Trophoblast cell (in vitro differentiated cells and primary cell): ENCODE measurements around the gene DNASE1L2.

Source experiments
- DNase-seq, 2 donors: peaks; one replicate each; pipeline ENCODE4 v3.0.0-alpha.2; 2016
- H2AFZ ChIP-seq: 2 replicates; pipeline ENCODE4 v1.6.1; 2013; ENCODE audit warnings: low read length, moderate library complexity, mild to moderate bottlenecking; ENCODE audit not compliant: insufficient read depth, poor library complexity
- H2AK5ac ChIP-seq: 2 replicates; pipeline ENCODE4 v1.6.1; 2013; ENCODE audit warnings: mild to moderate bottlenecking, low read length
- H2BK120ac ChIP-seq: 2 replicates; pipeline ENCODE4 v1.6.1; 2013; ENCODE audit warnings: low read length, mild to moderate bottlenecking, moderate library complexity; ENCODE audit not compliant: insufficient read depth, poor library complexity
- H2BK12ac ChIP-seq: 2 replicates; pipeline ENCODE4 v1.6.1; 2013; ENCODE audit warnings: mild to moderate bottlenecking, low read length, moderate library complexity
- H2BK5ac ChIP-seq: 2 replicates; pipeline ENCODE4 v1.6.1; 2013; ENCODE audit warnings: low read length, low read depth, moderate library complexity, mild to moderate bottlenecking; ENCODE audit not compliant: poor library complexity
- H3K14ac ChIP-seq: 2 replicates; pipeline ENCODE4 v1.6.1; 2013; ENCODE audit warnings: mild to moderate bottlenecking, low read length
- H3K18ac ChIP-seq: 2 replicates; pipeline ENCODE4 v1.6.1; 2013; ENCODE audit warnings: mild to moderate bottlenecking, low read length
- H3K23ac ChIP-seq: 2 replicates; pipeline ENCODE4 v1.6.1; 2013; ENCODE audit warnings: low read length
- H3K27ac ChIP-seq: 2 replicates; pipeline ENCODE4 v1.5.1; 2013; ENCODE audit warnings: low read depth, mild to moderate bottlenecking, inconsistent platforms, low read length, moderate library complexity
- H3K27me3 ChIP-seq: 2 replicates; pipeline ENCODE4 v1.6.1; 2013; ENCODE audit warnings: inconsistent platforms, mild to moderate bottlenecking, low read length, moderate library complexity; ENCODE audit not compliant: insufficient read depth
- H3K36me3 ChIP-seq, 2 experiments: 1 replicate in 1 of 2; 2 replicates in 1 of 2; pipeline ENCODE4 v1.6.1; 2013; ENCODE audit warnings: low read length in 2 of 2, mild to moderate bottlenecking in 2 of 2, moderate library complexity in 1 of 2; ENCODE audit not compliant: insufficient read depth in 2 of 2, control insufficient read depth in 1 of 2
- H3K4ac ChIP-seq: 2 replicates; pipeline ENCODE4 v1.6.1; 2013; ENCODE audit warnings: low read depth, mild to moderate bottlenecking, low read length, moderate library complexity
- H3K4me1 ChIP-seq, 2 experiments: 1 replicate in 1 of 2; 2 replicates in 1 of 2; pipeline ENCODE4 v1.6.1; 2013; ENCODE audit warnings: low read length in 2 of 2, mild to moderate bottlenecking in 2 of 2, moderate library complexity in 1 of 2; ENCODE audit not compliant: insufficient read depth in 2 of 2, control insufficient read depth in 1 of 2
- H3K4me2 ChIP-seq: 2 replicates; pipeline ENCODE4 v1.6.1; 2013; ENCODE audit warnings: inconsistent platforms, mild to moderate bottlenecking, low read length, moderate library complexity
- H3K4me3 ChIP-seq: 2 replicates; pipeline ENCODE4 v1.5.1; 2013; ENCODE audit warnings: mild to moderate bottlenecking, low read depth, low read length, inconsistent platforms
- H3K79me1 ChIP-seq: one replicate; pipeline ENCODE4 v1.6.1; 2013; ENCODE audit warnings: low read length
- H3K79me2 ChIP-seq: 2 replicates; pipeline ENCODE4 v1.6.1; 2013; ENCODE audit warnings: low read length, mild to moderate bottlenecking; ENCODE audit not compliant: control insufficient read depth, insufficient read depth, poor library complexity
- H3K9ac ChIP-seq: 2 replicates; pipeline ENCODE4 v1.6.1; 2013; ENCODE audit warnings: mild to moderate bottlenecking, low read length
- H3K9me3 ChIP-seq: 2 replicates; pipeline ENCODE4 v1.6.1; 2013; ENCODE audit warnings: low read depth, mild to moderate bottlenecking, control low read depth, inconsistent platforms, low read length; ENCODE audit not compliant: insufficient read depth
- H4K12ac ChIP-seq: 2 replicates; pipeline ENCODE4 v1.6.1; 2013; ENCODE audit warnings: low read depth, mild to moderate bottlenecking, low read length, moderate library complexity
- H4K8ac ChIP-seq: 2 replicates; pipeline ENCODE4 v1.6.1; 2013; ENCODE audit warnings: low read depth, mild to moderate bottlenecking, low read length, moderate library complexity
- H4K91ac ChIP-seq: one replicate; pipeline ENCODE4 v1.6.1; 2013; ENCODE audit warnings: low read depth, mild to moderate bottlenecking, low read length, moderate library complexity
- WGBS: extraction: QIAGEN DNeasy Blood & Tissue Kit; methylation state at CpG from one replicate; pipeline ENCODE4 v1.1.7; 2013; ENCODE audit warnings: missing lambda C conversion rate; ENCODE audit not compliant: insufficient read length, insufficient coverage; ENCODE audit errors: extremely low coverage; 5-methylcytosine and 5-hydroxymethylcytosine counted together

Gene DNASE1L2

DNA sequence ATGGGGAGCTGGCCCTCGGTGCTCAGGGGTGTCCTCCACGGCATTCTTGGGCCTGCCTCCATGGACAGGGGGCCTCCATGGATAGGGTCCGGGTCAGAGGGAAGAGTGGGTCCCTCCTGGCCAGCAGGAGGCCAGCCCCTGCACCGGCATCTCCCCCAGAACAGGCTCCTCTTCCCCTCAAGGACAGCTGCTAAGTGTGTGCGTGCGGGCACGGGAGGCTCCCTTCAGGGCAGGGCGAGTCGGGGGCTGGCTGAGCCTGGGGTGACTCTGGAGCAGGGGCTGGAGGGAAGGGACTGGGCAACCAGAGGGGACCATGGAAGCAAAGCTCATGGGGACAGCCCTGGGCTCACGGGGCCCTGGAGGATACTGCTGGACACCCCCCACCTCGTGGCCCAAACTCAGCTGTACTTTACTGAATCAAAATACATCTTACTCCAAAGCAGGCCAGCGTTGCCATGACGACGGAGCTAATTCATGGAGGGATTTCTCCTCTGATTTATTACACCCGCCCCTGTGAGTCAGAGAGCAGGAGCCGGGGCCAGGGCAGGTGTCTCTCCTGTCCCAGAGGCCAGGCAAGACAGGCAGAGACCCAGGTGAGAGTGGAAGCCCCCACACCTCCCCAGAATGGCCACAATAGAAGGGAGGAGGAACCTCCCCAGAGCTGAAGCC lies 41.9 kb upstream of the DNASE1L2 start:
- no CpG with 5 or more reads among the region's 16 CpGs for WGBS
- no peak overlapping the region for H3K9ac ChIP-seq
- no peak overlapping the region for H2AK5ac ChIP-seq
- no peaks in the 10 kb centered on the region for H3K4me1 ChIP-seq
- no peak overlapping the region for H4K8ac ChIP-seq
- no peak overlapping the region for H3K4me3 ChIP-seq
- H2BK5ac ChIP-seq = no peak overlapping the region
- H3K4me2 ChIP-seq = no peak overlapping the region
- H3K79me2 ChIP-seq = no peaks in the 10 kb centered on the region
- no peak overlapping the region for H3K4ac ChIP-seq
- H3K23ac ChIP-seq = no peak overlapping the region
- no peak overlapping the region for H4K12ac ChIP-seq
- DNase-seq = peak in 1 of 2 donors; percentile 15
- no peaks in the 10 kb centered on the region for H3K36me3 ChIP-seq
- H2BK12ac ChIP-seq = no peak overlapping the region
- H3K79me1 ChIP-seq = no peaks in the 10 kb centered on the region
- H3K9me3 ChIP-seq = peaks cover 5% of the 10 kb centered on the region
- H2AFZ ChIP-seq = no peak overlapping the region
- no peak overlapping the region for H2BK120ac ChIP-seq
- no peak overlapping the region for H3K18ac ChIP-seq
- H3K27me3 ChIP-seq = peaks cover 27% of the 10 kb centered on the region
- no peak overlapping the region for H3K27ac ChIP-seq
- no peak overlapping the region for H4K91ac ChIP-seq
- H3K14ac ChIP-seq = no peak overlapping the region

DNA sequence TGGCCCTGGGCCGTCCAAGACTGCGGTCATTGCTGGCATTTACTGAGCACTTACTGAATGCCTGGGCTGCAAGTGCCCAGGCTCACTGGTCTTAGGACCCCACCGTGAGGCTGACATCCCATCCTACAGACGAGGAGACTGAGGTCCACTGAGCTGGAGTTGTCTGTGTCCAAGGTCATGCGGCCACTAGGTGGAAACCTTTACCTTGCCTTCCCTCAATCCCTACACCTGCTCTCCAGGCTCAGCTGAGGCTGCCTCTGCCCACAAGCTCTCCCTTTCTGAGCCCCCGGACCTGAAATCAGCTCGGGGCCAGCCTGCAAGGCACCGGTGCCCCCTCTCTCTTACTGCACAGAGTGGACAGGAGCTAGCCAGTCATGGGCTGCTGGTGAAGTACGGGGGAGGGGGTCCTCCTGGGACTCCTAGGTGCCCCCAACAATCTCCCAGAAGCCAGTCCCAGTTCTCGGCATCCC lies 41.4 kb upstream of the DNASE1L2 start:
- Histone ChIP-seq H2BK5ac (no peak overlapping the region), H3K4me2 (no peak overlapping the region), H3K4ac (no peak overlapping the region), H3K23ac (no peak overlapping the region), H4K8ac (no peak overlapping the region), H3K27ac (no peak overlapping the region), H2BK120ac (no peak overlapping the region), H4K12ac (no peak overlapping the region), H3K14ac (no peak overlapping the region), H3K4me3 (no peak overlapping the region), H3K9me3 (peaks cover 5% of the 10 kb centered on the region), H2AK5ac (no peak overlapping the region), H4K91ac (no peak overlapping the region), H3K36me3 (no peaks in the 10 kb centered on the region), H2AFZ (no peak overlapping the region), H3K9ac (no peak overlapping the region), H3K79me1 (no peaks in the 10 kb centered on the region), H3K27me3 (peaks cover 27% of the 10 kb centered on the region), H3K4me1 (no peaks in the 10 kb centered on the region), H3K18ac (no peak overlapping the region), H2BK12ac (no peak overlapping the region), H3K79me2 (no peaks in the 10 kb centered on the region)
- DNase-seq = peak; percentile 56 to 78
- no CpG with 5 or more reads among the region's 10 CpGs for WGBS

DNA sequence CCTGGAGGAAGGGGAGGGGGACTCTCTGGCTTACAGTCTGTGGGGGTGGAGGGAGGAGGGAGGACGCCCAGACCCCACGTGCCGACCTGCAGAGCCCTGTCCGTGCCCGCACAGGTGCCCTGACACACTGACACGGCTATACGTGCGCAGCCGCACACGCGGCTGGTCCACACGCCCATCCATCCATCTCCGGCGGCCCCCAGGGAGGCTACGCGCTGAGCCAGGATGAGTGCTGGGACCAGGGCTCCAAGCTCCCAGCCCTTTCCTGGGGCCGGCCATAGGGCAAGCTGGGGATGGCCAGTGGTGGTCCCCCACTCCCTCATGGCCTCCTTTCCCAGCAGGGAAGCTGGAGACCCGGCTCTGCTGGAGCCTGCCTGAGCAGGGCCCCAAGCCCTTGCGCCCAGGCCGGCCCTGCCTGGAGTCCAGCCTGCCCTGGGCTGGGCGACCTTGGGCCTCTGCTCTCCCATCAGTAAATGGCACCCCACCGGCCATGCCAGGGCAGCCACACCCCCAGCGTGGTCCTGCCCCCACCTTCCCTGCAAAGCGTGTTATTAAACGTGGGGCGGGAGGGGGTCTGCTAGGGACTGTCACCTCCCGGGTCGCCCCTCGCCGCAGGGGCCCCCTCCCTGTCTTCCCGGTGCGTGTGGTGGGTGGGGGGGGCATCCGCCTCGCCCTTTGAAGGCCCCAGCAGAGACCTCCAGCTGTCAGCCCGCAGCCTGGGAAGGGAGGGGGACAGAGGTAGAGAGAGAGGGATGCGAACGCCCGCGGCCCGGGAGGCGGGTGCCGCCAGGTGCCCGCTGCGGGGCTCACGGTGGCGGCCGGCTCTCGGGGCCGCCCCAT lies 40.7 kb upstream of the DNASE1L2 start:
- H2BK120ac ChIP-seq = no peak overlapping the region
- no peak overlapping the region for H2BK5ac ChIP-seq
- H3K4me2 ChIP-seq = peak overlapping the region; percentile 79
- no peak overlapping the region for H4K8ac ChIP-seq
- no peak overlapping the region for H4K91ac ChIP-seq
- WGBS = no CpG with 5 or more reads among the region's 49 CpGs
- H3K27me3 ChIP-seq = peaks cover 30% of the 10 kb centered on the region
- H2AFZ ChIP-seq = no peak overlapping the region
- no peak overlapping the region for H3K4ac ChIP-seq
- no peaks in the 10 kb centered on the region for H3K79me1 ChIP-seq
- H2AK5ac ChIP-seq = no peak overlapping the region
- no peaks in the 10 kb centered on the region for H3K79me2 ChIP-seq
- H3K9me3 ChIP-seq = peaks cover 5% of the 10 kb centered on the region
- no peak overlapping the region for H3K14ac ChIP-seq
- H3K27ac ChIP-seq = no peak overlapping the region
- H3K23ac ChIP-seq = no peak overlapping the region
- H3K4me1 ChIP-seq = no peaks in the 10 kb centered on the region
- no peaks in the 10 kb centered on the region for H3K36me3 ChIP-seq
- H2BK12ac ChIP-seq = no peak overlapping the region
- H3K4me3 ChIP-seq = no peak overlapping the region
- H3K9ac ChIP-seq = no peak overlapping the region
- H4K12ac ChIP-seq = no peak overlapping the region
- no peak for DNase-seq
- H3K18ac ChIP-seq = no peak overlapping the region

DNA sequence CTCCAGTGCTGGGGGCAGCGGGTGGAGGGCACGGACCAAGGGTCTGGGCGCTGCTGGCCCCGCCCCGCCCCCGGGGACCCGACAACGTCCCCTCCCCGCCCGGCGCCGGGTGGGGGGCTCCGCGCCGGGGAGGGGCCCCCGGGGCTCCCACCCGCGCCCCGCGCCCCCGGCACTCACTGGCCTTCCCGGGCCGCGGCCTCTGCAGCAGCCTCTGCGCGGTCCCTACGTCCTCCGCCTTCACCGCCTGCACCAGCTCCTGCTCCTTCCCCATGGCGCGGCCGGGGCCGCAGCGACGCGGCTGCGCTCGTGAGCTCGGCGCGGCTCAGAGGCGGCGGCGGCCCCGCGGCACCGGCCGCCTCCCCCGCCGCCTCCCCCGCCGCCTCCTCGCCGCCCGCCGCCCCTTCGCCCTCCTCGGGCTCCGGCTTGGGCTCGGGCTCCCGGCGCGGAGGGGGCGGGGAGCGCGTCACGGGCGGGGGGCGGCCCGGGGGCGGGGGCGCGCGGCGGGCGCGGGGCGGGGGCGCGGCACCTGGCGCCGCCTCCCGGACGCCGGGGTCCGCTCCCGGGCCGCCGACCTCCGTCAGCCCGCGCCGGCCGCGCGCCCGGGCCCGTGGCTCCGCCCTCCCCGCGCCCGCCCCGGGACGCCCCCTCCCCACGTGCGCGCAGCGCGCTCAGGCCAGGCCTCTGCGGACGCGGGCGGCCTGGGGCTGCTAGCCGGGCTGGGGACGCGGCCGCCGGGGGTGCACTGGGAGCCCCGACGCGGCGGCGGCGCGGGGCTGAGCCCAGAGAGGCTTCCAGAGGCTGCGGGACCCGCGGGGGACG lies 39.9 kb upstream of the DNASE1L2 start, which contains the start of gene CASKIN1:
Gene CASKIN1 (minus strand): TSS at position 444 of the 819 bp plus-strand sequence. CDS start 173 bp downstream, at position 271.
- Histone ChIP-seq H3K79me1 (no peaks in the 10 kb centered on the region), H3K14ac (no peak within 1 kb of the TSS), H2AK5ac (no peak within 1 kb of the TSS), H3K23ac (no peak within 1 kb of the TSS), H3K9me3 (peaks cover 5% of the 10 kb centered on the region), H4K8ac (no peak within 1 kb of the TSS), H2BK12ac (no peak within 1 kb of the TSS), H3K18ac (no peak within 1 kb of the TSS), H2BK5ac (no peak within 1 kb of the TSS), H3K36me3 (no peaks in the 10 kb centered on the region), H3K4me3 (peak within 1 kb of the TSS; percentile 67), H2AFZ (peak within 1 kb of the TSS; percentile 27), H3K79me2 (no peaks in the 10 kb centered on the region), H4K91ac (no peak within 1 kb of the TSS), H3K27me3 (peaks cover 30% of the 10 kb centered on the region), H3K27ac (no peak within 1 kb of the TSS), H3K4me1 (no peaks in the 10 kb centered on the region), H3K4ac (no peak within 1 kb of the TSS), H3K9ac (no peak within 1 kb of the TSS), H4K12ac (no peak within 1 kb of the TSS), H3K4me2 (peak within 1 kb of the TSS; percentile 79), H2BK120ac (no peak within 1 kb of the TSS)
- WGBS = no CpG with 5 or more reads among the region's 129 CpGs
- peak in 1 of 2 donors; percentile 44 for DNase-seq
